ENCODE measurements around the gene FBP1. TPM values are rescaled to one million over a fixed set of nuclear protein-coding genes. Genes with fewer than 3 reads are reported as not detected.

Gene FBP1
- total RNA-seq, 2 donors from 2014 or later: 3.6 to 4.1 TPM

DNA sequence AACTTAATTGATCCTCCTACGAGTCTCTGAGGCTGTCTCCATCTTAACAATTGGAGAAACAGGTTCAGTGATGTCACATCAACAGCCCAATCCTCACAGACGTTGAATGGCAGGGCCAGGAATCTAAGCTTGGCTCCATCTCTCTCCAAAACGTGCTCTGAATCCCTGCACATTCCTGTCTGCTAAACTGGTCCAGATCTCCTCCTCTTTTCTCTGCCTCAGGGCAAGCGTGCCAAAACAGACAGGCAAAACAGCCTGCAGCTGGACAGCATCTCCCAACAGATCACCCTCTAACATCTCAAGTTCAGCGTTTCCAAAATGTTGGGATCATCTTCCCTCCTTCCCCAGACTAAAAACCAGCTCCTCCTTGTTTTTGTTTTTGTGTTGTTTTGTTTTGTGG, 6.6 kb downstream of the FBP1 start:
- H3K27ac ChIP-seq: no peak overlapping the region

DNA sequence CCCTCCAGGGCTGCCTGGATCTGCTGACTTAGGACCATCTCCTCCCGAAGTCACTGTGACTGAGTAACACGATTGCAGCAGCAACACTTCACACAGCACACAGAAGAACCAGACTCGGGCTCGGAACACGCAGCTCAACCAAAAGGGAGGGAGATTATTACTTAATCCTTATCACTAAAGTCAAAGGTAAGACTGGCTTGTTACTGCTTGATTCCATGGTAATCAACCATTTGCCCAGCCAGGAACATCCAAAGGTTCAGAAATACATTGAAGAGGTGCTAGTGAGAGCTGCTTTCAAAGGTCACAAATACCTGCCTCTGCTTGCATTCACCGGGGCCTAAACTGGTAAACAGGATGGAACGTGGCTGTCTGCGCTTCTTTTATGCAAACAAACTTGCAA, 7.7 kb downstream of the FBP1 start:
- Histone ChIP-seq H3K9me3 (no peaks in the 10 kb centered on the region), H3K27ac (no peak overlapping the region), H3K4me1 (no peaks in the 10 kb centered on the region), H3K27me3 (no peaks in the 10 kb centered on the region), H3K36me3 (no peaks in the 10 kb centered on the region), H3K4me3 (no peak overlapping the region)
- TF ChIP-seq, protein P1, sequence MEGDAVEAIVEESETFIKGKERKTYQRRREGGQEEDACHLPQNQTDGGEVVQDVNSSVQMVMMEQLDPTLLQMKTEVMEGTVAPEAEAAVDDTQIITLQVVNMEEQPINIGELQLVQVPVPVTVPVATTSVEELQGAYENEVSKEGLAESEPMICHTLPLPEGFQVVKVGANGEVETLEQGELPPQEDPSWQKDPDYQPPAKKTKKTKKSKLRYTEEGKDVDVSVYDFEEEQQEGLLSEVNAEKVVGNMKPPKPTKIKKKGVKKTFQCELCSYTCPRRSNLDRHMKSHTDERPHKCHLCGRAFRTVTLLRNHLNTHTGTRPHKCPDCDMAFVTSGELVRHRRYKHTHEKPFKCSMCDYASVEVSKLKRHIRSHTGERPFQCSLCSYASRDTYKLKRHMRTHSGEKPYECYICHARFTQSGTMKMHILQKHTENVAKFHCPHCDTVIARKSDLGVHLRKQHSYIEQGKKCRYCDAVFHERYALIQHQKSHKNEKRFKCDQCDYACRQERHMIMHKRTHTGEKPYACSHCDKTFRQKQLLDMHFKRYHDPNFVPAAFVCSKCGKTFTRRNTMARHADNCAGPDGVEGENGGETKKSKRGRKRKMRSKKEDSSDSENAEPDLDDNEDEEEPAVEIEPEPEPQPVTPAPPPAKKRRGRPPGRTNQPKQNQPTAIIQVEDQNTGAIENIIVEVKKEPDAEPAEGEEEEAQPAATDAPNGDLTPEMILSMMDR (IDR thresholded peaks at IDR 0.05): no peak
- no peak for DNase-seq (ENCODE audit: low spot score)

More for the DNA sequence above, 6.6 kb downstream of the FBP1 start:
- H3K9me3 ChIP-seq: no peaks in the 10 kb centered on the region
- H3K4me3 ChIP-seq: no peak overlapping the region
- DNase-seq (ENCODE audit: low spot score): no peak
- H3K4me1 ChIP-seq: no peaks in the 10 kb centered on the region
- TF ChIP-seq, protein P1 (IDR thresholded peaks at IDR 0.05): no peak
- H3K27me3 ChIP-seq: no peaks in the 10 kb centered on the region
- H3K36me3 ChIP-seq: no peaks in the 10 kb centered on the region

DNA sequence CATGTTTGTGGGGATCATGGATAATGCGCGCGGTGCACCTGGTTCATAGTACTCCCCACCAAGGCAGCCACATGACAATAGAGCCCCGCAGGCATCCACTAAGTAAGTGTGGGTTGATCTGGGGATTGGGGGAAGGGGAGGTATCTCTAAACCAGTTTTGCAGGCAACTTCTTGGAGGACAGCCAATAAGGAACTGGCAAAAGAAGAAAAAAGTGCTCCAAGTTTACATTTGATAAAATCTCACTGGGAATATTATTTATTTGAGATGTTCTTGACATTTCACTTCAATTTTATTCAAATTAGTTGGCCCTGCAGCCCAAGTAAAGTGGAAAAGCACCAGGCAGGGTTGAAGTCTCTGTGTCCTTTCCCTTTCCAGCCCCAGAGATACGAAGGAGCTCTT, 8.5 kb downstream of the FBP1 start:
- TF ChIP-seq, protein P1 (IDR thresholded peaks at IDR 0.05): no peak
- no peak overlapping the region for H3K4me3 ChIP-seq
- no peak for DNase-seq (ENCODE audit: low spot score)
- no peaks in the 10 kb centered on the region for H3K36me3 ChIP-seq
- H3K27ac ChIP-seq: no peak overlapping the region
- no peaks in the 10 kb centered on the region for H3K9me3 ChIP-seq
- no peaks in the 10 kb centered on the region for H3K4me1 ChIP-seq
- no peaks in the 10 kb centered on the region for H3K27me3 ChIP-seq

DNA sequence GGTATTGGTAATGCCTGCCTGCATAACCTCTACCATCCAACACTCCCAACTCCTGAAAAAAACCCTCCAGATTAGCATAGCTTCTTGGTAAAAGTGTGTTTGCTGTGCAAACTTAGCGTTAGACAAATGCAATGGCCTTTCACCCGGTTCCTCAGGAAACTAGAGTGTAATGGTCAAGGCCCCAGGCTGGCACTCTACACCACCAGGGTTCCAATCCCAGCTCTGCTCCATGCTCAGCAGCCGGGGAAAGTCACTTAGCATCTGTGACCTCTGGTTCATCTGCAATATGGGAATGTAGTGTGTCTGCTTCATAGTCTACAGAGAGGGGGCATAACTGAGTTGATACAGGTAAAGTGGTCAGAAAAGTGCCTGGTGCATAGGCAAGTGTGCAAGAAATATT, 9.0 kb downstream of the FBP1 start:
- TF ChIP-seq, protein P1 (IDR thresholded peaks at IDR 0.05): no peak
- H3K27ac ChIP-seq: no peak overlapping the region
- H3K4me3 ChIP-seq: no peak overlapping the region
- H3K9me3 ChIP-seq: no peaks in the 10 kb centered on the region
- no peaks in the 10 kb centered on the region for H3K36me3 ChIP-seq
- no peaks in the 10 kb centered on the region for H3K27me3 ChIP-seq
- no peak for DNase-seq (ENCODE audit: low spot score)
- H3K4me1 ChIP-seq: no peaks in the 10 kb centered on the region

DNA sequence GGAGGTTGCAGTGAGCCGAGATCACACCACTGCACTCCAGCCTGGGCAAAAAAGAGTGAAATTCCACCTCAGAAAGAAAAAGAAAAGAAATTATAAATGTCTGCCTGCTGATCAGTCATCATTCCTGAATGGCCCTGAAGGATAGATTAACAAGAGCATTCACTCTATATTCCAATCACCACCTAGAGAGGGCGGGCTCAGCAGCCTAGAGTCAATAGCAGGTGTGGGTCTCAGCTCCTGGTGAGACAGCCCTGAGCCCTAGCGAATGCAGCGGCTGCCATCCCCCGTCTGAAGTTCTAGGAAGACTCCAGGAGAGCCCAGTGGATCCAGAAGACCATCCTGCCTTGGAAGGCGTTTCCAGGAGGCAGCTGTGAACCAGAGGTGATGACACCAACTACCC, 12.0 kb downstream of the FBP1 start:
- Histone ChIP-seq H3K36me3 (no peaks in the 10 kb centered on the region), H3K4me3 (no peak overlapping the region), H3K9me3 (no peaks in the 10 kb centered on the region), H3K4me1 (no peaks in the 10 kb centered on the region), H3K27ac (no peak overlapping the region), H3K27me3 (no peaks in the 10 kb centered on the region)
- TF ChIP-seq, protein P1 (IDR thresholded peaks at IDR 0.05): no peak
- DNase-seq (ENCODE audit: low spot score): no peak

DNA sequence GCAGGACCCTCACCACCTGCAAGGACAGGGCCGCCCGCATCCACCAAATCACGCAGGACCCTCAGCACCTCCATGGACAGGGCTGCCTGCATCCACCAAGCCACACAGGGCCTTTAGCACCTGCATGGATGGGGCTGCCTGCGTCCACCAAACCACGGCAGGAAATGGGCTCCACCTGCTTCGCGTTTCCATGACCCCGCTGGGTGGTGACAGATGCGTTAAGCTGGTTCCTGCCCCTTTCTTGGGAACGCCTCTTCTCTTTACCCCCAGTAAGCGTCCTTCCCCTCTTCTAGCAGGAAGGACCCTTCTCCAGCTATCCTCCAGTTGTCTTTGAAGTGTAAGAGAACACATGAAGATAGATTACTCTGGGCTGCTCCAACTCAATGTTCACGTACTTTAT, 13.5 kb downstream of the FBP1 start:
- no peak for DNase-seq (ENCODE audit: low spot score)
- Histone ChIP-seq H3K4me3 (no peak overlapping the region), H3K4me1 (no peaks in the 10 kb centered on the region), H3K27me3 (no peaks in the 10 kb centered on the region), H3K36me3 (no peaks in the 10 kb centered on the region), H3K27ac (no peak overlapping the region), H3K9me3 (no peaks in the 10 kb centered on the region)
- TF ChIP-seq, protein P1 (IDR thresholded peaks at IDR 0.05): no peak
